DMS 273 (cell line): ENCODE results near the gene CRYBA1.

Source experiments
- DNase-seq: peaks from one replicate; lab custom pipeline; 2025; ENCODE audit not compliant: unreplicated experiment; lab: John Stamatoyannopoulos, UW

The CRYBA1 gene

GRCh38 chr17:29278692-29279091 is 32.0 kb downstream of the CRYBA1 start:
- DNase-seq, result no peak

- DNase-seq, result no peak
Measured at GRCh38 chr17:29279397-29280070, 32.9 kb downstream of the CRYBA1 start.

- DNase-seq, result no peak
Measured at GRCh38 chr17:29283496-29283895, 36.8 kb downstream of the CRYBA1 start.

GRCh38 chr17:29283961-29284360 is 37.3 kb downstream of the CRYBA1 start:
- DNase-seq, result no peak

- DNase-seq, result no peak
Measured at GRCh38 chr17:29289852-29290251, 43.2 kb downstream of the CRYBA1 start.

GRCh38 chr17:29291163-29291752 is 44.6 kb downstream of the CRYBA1 start:
- DNase-seq, result peak; percentile 89

GRCh38 chr17:29292071-29292991 is 45.7 kb downstream of the CRYBA1 start:
- peak; percentile 76 for DNase-seq

- DNase-seq, result peak; percentile 79
Measured at GRCh38 chr17:29292992-29293889, 46.6 kb downstream of the CRYBA1 start.

- peak; percentile 99 for DNase-seq
Measured at GRCh38 chr17:29293890-29294579, 47.4 kb downstream of the CRYBA1 start, which contains the start of gene NUFIP2. TSS of gene NUFIP2 (minus strand) at chr17:29294148. CDS start at chr17:29294059, 89 bp downstream.

GRCh38 chr17:29294580-29294900 is 47.9 kb downstream of the CRYBA1 start:
- no peak for DNase-seq

GRCh38 chr17:29295420-29295819 is 48.8 kb downstream of the CRYBA1 start:
- no peak for DNase-seq

GRCh38 chr17:29299031-29299430 is 52.4 kb downstream of the CRYBA1 start:
- no peak for DNase-seq

- DNase-seq, result no peak
Measured at GRCh38 chr17:29303386-29303785, 56.7 kb downstream of the CRYBA1 start.
